GM12878 (cell line): Measurements from ENCODE around the gene SELPLG. TPM values are rescaled to one million over a fixed set of nuclear protein-coding genes. Genes with fewer than 3 reads are reported as not detected.

Experiments
- CREB1 ChIP-seq: IDR thresholded peaks from 2 replicates; pipeline ENCODE4 v1.6.1; 2012; ENCODE audit warnings: low read depth, mild to moderate bottlenecking, inconsistent platforms
- EP300 ChIP-seq, 2 experiments: fragments of 150-350 bp in 1 of 2; IDR thresholded peaks; 2 replicates each; pipeline ENCODE4 v1.6.1; 2011 to 2012; ENCODE audit warnings: low read depth in 2 of 2, low read length in 2 of 2, borderline replicate concordance in 1 of 2, improper control_type of control experiment in 1 of 2, inconsistent platforms in 1 of 2; ENCODE audit not compliant: control insufficient read depth in 1 of 2
- MEF2A ChIP-seq: IDR thresholded peaks from 2 replicates; pipeline ENCODE4 v1.6.1; 2011; ENCODE audit warnings: low read depth, mild to moderate bottlenecking, low read length, moderate library complexity; ENCODE audit not compliant: insufficient read depth
- MEF2B ChIP-seq: fragments of 450-650 bp; IDR thresholded peaks from 2 replicates; pipeline ENCODE4 v1.6.1; 2018; ENCODE audit warnings: mild to moderate bottlenecking, moderate library complexity; ENCODE audit not compliant: partially characterized antibody, poor library complexity, severe bottlenecking
- NRF1 ChIP-seq: conservative IDR thresholded peaks from 2 replicates; pipeline ENCODE4 v1.6.1; 2011; ENCODE audit warnings: mild to moderate bottlenecking, low read depth, low read length, improper control_type of control experiment
- RAD21 ChIP-seq: IDR thresholded peaks from 2 replicates; pipeline ENCODE4 v1.6.1; 2011; ENCODE audit warnings: mild to moderate bottlenecking, low read depth, low read length, moderate library complexity; ENCODE audit not compliant: insufficient read depth
- RAD51 ChIP-seq: fragments of 450-650 bp; IDR thresholded peaks from 2 replicates; pipeline ENCODE4 v1.6.1; 2016; ENCODE audit warnings: moderate library complexity, mild to moderate bottlenecking, inconsistent platforms
- RBBP5 ChIP-seq: fragments of 200-600 bp; sonication (generic); conservative IDR thresholded peaks from 2 replicates; pipeline ENCODE4 v1.6.1; 2016
- SMAD5 ChIP-seq: IDR thresholded peaks from 2 replicates; pipeline ENCODE4 v1.6.1; 2016; ENCODE audit warnings: antibody characterized with exemption, low read depth
- SMARCA5 ChIP-seq: fragments of 450-650 bp; IDR thresholded peaks from 2 replicates; pipeline ENCODE4 v1.6.1; 2017; ENCODE audit warnings: mild to moderate bottlenecking
- SREBF2 ChIP-seq: IDR thresholded peaks from 2 replicates; pipeline ENCODE4 v1.6.1; 2012; ENCODE audit warnings: mild to moderate bottlenecking, low read length
- SUPT20H ChIP-seq: IDR thresholded peaks from 2 replicates; pipeline ENCODE4 v1.6.1; 2011; ENCODE audit warnings: low read depth, mild to moderate bottlenecking, low read length, moderate library complexity, borderline replicate concordance; ENCODE audit not compliant: control insufficient read depth
- TAF1 ChIP-seq: IDR thresholded peaks from 2 replicates; pipeline ENCODE4 v1.6.1; 2011; ENCODE audit warnings: mild to moderate bottlenecking, low read depth, low read length, borderline replicate concordance
- ZNF207 ChIP-seq: fragments of 450-650 bp; IDR thresholded peaks from 2 replicates; pipeline ENCODE4 v1.6.1; 2014; ENCODE audit warnings: antibody characterized with exemption, mild to moderate bottlenecking, borderline replicate concordance
- polyA plus RNA-seq, 11 experiments: library from polyadenylated mRNA; depleted of rRNA in 4 of 11; unstranded in 6 of 11; stranded (reverse) in 5 of 11; fragments of >200 nt; fragmentation: Nextera tagmentation in 4 of 11; fragmentation: Illumina TruSeq in 1 of 11; extraction: Ambion mirVana in 4 of 11; extraction: Trizol in 1 of 11; gene quantifications; 1 replicate in 1 of 11; 2 replicates in 10 of 11; pipeline versions ENCODE4 v1.2.1 to v1.2.3, GENCODE V29; 2011 to 2016; ENCODE audit warnings: inconsistent platforms in 2 of 11, missing spikeins in 2 of 11, low read depth in 1 of 11
- total RNA-seq, 4 experiments: library from RNA; depleted of rRNA in 3 of 4; stranded (reverse); fragments of >200 nt in 3 of 4; fragmentation: Illumina TruSeq in 1 of 4; extraction: Trizol in 1 of 4; gene quantifications; 2 replicates each; pipeline versions ENCODE4 v1.2.1 to v1.2.3, GENCODE V29; 2013 to 2021
- TF ChIP-seq, protein P1 (sequence below): fragments of 450-650 bp; IDR thresholded peaks from 2 replicates; pipeline ENCODE4 v1.6.1; 2018; ENCODE audit warnings: mild to moderate bottlenecking, low read depth, moderate library complexity; ENCODE audit not compliant: partially characterized antibody
- TF ChIP-seq, protein P2 (sequence below): fragments of 450-650 bp; conservative IDR thresholded peaks from 2 replicates; pipeline ENCODE4 v1.6.1; 2017; ENCODE audit warnings: mild to moderate bottlenecking, moderate library complexity
- TF ChIP-seq, protein P3 (sequence below): fragments of 150-350 bp; IDR thresholded peaks from 2 replicates; pipeline ENCODE4 v1.6.1; 2014; ENCODE audit warnings: mild to moderate bottlenecking, low read depth, low read length
- TF ChIP-seq, protein P4 (sequence below): fragments of 450-650 bp; IDR thresholded peaks from 2 replicates; pipeline ENCODE4 v1.6.1; 2014; ENCODE audit warnings: mild to moderate bottlenecking
- TF ChIP-seq, protein P5 (sequence below): fragments of 450-650 bp; IDR thresholded peaks from 2 replicates; pipeline ENCODE4 v1.6.1; 2018; ENCODE audit warnings: borderline replicate concordance, mild to moderate bottlenecking; ENCODE audit not compliant: partially characterized antibody

The SELPLG gene
- total and polyA plus RNA-seq, 10 of the 15 experiments (the other 5 are each of a cell fraction or from before 2014, with no cell fraction given), result 3.2 to 32.3 (median 23.9) TPM

DNA sequence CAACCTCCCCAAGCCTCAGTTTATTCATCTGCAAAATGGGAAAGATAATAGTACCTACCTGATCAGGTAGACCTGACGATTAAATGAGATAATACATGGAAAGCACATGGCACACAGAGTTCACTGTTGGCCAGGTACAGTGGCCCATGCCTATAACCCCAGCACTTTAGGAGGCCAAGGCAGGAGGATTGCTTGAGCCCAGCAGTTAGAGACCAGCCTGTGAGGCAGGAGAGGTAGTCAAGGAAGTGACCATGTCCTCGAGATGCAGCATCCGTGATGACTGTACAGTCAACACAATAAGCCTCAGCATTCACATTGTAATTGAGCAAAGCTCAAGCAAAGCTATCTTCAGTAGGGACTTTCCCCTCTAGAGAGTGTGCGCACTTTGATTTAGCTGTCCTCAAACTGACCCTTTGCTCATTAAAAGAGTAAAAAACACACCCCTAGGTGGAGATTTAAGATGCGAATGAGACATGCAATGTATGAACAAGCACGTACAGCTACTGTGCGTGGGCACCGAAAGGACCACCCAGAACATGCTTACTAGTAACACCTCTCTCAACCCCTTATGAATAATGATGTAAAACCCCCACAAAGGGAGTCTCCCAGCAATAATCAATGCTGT, 61.4 kb downstream of the SELPLG start (continued):
- TF ChIP-seq, protein P1, sequence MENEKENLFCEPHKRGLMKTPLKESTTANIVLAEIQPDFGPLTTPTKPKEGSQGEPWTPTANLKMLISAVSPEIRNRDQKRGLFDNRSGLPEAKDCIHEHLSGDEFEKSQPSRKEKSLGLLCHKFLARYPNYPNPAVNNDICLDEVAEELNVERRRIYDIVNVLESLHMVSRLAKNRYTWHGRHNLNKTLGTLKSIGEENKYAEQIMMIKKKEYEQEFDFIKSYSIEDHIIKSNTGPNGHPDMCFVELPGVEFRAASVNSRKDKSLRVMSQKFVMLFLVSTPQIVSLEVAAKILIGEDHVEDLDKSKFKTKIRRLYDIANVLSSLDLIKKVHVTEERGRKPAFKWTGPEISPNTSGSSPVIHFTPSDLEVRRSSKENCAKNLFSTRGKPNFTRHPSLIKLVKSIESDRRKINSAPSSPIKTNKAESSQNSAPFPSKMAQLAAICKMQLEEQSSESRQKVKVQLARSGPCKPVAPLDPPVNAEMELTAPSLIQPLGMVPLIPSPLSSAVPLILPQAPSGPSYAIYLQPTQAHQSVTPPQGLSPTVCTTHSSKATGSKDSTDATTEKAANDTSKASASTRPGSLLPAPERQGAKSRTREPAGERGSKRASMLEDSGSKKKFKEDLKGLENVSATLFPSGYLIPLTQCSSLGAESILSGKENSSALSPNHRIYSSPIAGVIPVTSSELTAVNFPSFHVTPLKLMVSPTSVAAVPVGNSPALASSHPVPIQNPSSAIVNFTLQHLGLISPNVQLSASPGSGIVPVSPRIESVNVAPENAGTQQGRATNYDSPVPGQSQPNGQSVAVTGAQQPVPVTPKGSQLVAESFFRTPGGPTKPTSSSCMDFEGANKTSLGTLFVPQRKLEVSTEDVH, result peak; percentile 21
- TF ChIP-seq, protein P2, sequence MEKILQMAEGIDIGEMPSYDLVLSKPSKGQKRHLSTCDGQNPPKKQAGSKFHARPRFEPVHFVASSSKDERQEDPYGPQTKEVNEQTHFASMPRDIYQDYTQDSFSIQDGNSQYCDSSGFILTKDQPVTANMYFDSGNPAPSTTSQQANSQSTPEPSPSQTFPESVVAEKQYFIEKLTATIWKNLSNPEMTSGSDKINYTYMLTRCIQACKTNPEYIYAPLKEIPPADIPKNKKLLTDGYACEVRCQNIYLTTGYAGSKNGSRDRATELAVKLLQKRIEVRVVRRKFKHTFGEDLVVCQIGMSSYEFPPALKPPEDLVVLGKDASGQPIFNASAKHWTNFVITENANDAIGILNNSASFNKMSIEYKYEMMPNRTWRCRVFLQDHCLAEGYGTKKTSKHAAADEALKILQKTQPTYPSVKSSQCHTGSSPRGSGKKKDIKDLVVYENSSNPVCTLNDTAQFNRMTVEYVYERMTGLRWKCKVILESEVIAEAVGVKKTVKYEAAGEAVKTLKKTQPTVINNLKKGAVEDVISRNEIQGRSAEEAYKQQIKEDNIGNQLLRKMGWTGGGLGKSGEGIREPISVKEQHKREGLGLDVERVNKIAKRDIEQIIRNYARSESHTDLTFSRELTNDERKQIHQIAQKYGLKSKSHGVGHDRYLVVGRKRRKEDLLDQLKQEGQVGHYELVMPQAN, result no peak; the same call in 1 of the 2 replicates
- 0 out of 2 replicates have a peak, but pooled peaks have one; percentile 23 for TF ChIP-seq CREB1
- TF ChIP-seq, protein P3, sequence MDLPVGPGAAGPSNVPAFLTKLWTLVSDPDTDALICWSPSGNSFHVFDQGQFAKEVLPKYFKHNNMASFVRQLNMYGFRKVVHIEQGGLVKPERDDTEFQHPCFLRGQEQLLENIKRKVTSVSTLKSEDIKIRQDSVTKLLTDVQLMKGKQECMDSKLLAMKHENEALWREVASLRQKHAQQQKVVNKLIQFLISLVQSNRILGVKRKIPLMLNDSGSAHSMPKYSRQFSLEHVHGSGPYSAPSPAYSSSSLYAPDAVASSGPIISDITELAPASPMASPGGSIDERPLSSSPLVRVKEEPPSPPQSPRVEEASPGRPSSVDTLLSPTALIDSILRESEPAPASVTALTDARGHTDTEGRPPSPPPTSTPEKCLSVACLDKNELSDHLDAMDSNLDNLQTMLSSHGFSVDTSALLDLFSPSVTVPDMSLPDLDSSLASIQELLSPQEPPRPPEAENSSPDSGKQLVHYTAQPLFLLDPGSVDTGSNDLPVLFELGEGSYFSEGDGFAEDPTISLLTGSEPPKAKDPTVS, result no peak
- TF ChIP-seq SMAD5, result no peak
- TF ChIP-seq TAF1, result 0 out of 2 replicates have a peak, but pooled peaks have one; percentile 8
- TF ChIP-seq RAD51, result no peak
- TF ChIP-seq, protein P4, sequence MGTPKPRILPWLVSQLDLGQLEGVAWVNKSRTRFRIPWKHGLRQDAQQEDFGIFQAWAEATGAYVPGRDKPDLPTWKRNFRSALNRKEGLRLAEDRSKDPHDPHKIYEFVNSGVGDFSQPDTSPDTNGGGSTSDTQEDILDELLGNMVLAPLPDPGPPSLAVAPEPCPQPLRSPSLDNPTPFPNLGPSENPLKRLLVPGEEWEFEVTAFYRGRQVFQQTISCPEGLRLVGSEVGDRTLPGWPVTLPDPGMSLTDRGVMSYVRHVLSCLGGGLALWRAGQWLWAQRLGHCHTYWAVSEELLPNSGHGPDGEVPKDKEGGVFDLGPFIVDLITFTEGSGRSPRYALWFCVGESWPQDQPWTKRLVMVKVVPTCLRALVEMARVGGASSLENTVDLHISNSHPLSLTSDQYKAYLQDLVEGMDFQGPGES, result no peak
- peak; percentile 64 for TF ChIP-seq MEF2B
- peak; percentile 76 to 84; a peak in 3 of 4 replicates for TF ChIP-seq EP300 (IDR thresholded peaks at IDR 0.05; ENCODE audit: borderline replicate concordance in 1 of 2, control insufficient read depth in 1 of 2, low read depth in 2 of 2, low read length in 2 of 2)
- no peak for TF ChIP-seq RBBP5
- no peak for TF ChIP-seq NRF1
- TF ChIP-seq ZNF207, result no peak
- no peak for TF ChIP-seq RAD21
- peak; percentile 99 for TF ChIP-seq SMARCA5
- TF ChIP-seq, protein P5, sequence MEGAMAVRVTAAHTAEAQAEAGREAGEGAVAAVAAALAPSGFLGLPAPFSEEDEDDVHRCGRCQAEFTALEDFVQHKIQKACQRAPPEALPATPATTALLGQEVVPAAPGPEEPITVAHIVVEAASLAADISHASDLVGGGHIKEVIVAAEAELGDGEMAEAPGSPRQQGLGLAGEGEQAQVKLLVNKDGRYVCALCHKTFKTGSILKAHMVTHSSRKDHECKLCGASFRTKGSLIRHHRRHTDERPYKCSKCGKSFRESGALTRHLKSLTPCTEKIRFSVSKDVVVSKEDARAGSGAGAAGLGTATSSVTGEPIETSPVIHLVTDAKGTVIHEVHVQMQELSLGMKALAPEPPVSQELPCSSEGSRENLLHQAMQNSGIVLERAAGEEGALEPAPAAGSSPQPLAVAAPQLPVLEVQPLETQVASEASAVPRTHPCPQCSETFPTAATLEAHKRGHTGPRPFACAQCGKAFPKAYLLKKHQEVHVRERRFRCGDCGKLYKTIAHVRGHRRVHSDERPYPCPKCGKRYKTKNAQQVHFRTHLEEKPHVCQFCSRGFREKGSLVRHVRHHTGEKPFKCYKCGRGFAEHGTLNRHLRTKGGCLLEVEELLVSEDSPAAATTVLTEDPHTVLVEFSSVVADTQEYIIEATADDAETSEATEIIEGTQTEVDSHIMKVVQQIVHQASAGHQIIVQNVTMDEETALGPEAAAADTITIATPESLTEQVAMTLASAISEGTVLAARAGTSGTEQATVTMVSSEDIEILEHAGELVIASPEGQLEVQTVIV, result no peak
- no peak for TF ChIP-seq SREBF2
- TF ChIP-seq MEF2A, result no peak
- no peak for TF ChIP-seq SUPT20H
